ENCODE data around the gene KITLG. TPM values are rescaled to one million over a fixed set of nuclear protein-coding genes. Genes with fewer than 3 reads are reported as not detected.
"Not testable (repeated sequence)": the region's sequence is repeated elsewhere in the genome, so short reads cannot be mapped to it uniquely, and the experiment has no call there.

The KITLG gene, protein sequence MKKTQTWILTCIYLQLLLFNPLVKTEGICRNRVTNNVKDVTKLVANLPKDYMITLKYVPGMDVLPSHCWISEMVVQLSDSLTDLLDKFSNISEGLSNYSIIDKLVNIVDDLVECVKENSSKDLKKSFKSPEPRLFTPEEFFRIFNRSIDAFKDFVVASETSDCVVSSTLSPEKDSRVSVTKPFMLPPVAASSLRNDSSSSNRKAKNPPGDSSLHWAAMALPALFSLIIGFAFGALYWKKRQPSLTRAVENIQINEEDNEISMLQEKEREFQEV
- total RNA-seq: 30.5 TPM

DNA sequence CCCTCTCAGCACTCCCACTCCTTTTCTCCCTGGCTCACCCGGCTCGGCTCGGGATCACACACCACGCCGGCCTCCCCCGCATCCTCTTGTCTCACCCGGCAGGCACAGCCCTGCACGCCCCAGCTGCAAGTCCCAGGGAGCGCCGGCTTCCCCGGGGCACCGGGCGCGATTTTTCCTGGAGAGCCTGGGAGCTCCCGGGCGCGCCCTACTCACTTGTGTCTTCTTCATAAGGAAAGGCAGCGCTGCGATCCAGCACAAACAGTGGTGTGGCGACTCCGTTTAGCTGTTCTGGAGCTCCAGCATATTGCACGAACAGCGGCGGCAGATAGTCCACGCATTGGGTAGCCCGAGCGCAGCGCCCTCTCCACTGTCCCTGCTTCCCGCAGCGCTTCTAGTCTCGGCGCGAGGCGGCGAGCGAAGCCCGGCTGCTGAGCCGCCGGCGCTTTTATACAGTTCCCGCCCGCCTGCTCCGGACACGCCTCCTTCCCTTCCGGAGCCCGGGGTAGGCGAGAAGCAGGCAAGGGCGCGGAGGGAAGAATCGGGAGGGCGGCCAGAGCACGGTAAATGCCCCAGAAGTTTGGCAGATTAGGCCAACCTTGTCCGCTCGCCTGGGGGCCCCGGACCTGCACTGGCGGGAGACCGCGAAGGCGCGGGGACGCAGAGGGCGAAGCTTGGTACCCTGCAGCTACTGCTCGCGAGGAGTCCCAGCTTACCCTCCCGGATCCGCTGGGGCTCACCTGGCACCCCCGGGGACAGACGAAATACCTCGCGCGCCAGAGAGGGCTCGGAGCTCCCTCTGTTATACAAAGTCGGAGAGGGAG lies at the start of gene KITLG:
TSS of gene KITLG (minus strand) at position 421 of the 821 bp plus-strand sequence. CDS start at position 228, 193 bp downstream.
- DNase-seq (ENCODE audit: low spot score): peak; percentile 86

DNA sequence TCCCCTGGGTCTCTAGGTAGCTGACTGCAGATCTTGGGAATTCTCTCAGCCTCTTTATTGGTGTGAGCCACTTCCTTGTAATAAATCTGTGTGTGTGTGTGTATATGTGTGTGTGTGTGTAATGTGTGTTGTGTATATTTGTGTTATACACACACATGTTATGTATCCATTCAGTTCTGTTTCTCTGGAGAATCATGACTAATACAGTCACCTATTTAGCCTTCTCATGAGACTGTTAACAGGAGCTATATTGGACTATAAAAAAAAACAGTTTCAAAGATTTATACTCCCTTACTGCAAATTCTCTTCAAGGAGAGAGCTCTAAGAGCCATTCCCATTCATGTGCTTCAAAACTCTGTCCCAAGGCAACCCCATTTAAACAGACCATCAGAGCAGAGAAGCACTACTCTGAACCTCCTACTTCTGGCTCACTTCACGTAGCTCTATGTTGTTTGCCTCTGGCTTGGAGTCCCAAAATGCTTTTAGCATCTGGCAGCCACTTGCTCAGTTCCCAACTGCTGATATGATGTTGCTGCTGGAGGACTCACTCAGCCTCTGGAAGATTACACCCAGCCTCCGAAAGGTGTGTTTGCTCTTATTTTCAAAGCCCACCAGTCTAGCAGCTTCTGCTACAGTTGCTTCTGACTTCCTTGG lies 48.7 kb upstream of the KITLG start:
- peak; percentile 23 for DNase-seq (ENCODE audit: low spot score)

DNA sequence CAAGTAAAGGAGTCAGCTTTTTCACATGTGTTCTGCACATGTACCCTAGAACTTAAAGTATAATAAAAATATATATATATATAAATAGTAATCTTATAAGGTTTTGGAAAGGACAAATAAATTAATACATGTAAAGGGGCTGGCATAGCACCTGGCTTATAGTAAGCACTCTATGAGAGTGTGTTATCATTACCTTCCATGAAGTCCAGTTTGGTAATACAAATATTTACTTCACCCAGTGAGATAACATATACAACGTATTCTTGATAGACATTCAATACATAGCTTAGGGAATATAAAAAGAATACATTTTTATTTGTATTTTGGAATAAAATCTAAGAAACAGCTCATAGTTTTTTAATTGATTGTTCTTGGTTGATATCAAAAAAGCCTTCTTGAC lies 47.8 kb upstream of the KITLG start:
- DNase-seq (ENCODE audit: low spot score): not testable (repeated sequence)

DNA sequence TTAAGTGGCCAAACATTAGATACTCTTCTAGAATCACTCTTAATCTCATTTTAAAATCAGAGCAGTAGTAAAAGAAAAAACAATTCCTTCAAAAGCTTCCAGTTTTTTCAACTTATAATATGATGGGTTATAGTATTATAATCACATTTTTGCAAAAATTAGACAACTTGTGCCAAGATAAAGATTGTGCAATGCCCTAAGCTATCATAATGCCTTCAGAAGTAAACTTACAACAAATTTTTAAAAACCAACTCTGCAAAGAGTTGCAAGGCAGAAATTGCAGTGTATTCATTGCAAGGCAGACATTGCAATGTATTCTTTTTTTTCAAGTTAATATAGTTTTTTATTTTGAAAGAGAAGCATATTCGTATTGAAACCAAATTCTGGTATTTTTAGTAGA lies 47.2 kb upstream of the KITLG start:
- DNase-seq (ENCODE audit: low spot score): no peak

DNA sequence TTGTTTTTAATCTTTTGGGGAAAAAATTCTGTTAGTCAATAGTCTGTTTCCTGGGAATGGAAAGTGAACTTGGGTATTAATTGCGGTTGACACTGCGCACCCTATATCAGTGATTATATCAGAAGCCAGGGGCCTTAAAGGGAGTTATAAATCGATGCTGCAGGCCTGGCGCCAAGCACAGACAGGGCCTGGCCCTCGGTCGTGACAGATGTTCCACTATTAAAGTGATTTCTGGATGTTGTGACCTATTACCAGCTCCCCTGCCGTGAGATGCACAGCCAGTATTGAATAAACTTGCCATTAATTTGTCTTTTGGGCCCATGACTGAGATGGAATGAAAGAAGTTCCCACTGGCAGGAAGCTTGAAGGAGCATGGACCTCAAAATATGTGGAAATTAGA lies 45.1 kb upstream of the KITLG start:
- no peak for DNase-seq (ENCODE audit: low spot score)

DNA sequence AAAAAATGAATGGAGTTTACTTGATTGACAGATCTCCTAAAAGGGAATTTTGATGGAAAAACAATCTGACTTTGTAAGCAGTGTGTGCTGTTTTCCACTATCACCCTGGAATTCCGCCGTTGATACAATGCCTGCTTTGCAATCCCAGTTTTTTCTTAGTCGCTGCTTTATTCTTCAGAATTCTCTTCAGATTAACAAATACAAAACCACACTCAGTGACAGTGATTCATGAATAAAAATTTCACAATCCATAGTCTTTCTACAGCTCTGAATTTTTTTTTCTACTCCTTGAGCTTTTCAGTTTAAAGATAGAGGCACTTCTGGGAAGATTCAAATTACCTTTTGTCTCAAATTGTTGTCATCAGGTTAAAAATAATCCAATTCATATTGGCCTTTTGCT lies 44.6 kb upstream of the KITLG start:
- no peak for DNase-seq (ENCODE audit: low spot score)

DNA sequence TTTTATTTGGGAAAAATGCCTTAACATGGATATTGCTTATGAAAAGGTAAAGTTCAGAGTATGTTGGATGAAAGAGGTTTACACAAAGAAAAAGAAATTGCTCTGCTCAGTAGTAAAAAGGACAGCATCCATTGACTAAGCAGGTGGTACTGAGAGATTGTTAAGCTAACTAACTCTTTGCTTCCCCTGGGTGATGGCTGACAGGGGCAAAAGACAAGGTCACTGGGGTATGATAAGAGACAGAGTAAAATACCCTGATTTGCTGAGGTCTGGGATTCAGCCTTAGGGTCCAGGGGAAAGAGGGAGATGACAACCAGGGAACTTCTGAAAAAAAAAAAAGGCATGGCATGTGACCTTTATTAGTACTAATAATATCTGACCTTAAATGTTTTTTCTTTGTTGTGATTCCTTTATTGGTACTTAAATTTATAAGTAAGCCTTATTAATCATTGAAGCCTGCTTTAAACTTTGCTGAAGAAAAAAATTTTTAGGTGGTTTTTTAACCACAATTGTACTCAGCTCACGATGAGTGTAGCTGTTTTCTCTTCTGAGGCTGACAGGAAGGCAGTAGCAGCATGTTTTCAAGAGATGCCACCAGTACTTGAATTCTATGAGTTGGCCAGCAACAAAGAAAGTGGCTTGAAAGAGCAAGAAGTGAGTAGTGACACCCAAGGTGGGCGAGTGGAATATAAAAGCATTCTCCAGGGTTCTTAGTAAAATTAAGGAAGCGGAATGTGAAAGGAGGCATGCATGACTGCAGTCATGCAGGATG lies 43.7 kb upstream of the KITLG start:
- no peak for DNase-seq (ENCODE audit: low spot score)

DNA sequence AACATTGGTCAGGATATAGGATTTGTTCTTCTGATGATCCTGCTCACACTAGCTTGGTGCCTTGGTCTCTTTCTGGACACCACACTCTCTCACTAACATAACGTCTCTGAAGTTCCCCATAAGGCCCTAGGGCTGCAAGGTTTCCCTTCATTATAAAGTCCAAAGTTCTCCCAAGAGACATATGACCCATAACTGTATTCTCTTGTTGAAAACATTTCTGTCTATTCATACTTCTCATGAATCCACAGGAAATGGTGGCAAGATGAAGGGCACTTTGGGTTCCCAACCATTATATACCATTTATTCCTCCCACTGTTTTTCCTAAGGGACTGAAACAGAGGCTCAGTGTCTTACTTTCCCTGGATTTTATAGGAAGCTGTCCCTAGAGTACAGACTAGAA lies 37.1 kb upstream of the KITLG start:
- DNase-seq (ENCODE audit: low spot score): no peak

DNA sequence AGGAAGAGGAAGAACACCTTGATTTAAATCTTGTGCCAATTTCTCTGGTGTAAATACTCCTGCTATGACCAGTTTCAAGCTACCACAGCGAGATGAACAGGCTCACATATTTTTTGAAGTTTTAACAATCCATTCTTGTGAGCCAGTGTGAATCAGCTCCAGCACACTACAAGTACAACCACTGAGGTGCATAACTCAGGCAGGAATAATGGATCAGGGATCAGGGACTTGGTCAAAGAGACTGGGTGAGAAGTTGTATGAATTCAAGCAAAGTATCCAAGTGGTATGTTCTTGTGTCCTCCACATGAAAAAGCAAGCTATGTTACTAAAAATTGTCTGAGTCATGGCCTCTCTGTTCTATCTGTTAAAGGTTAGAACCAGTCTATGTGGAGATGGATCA lies 35.2 kb upstream of the KITLG start:
- no peak for DNase-seq (ENCODE audit: low spot score)

DNA sequence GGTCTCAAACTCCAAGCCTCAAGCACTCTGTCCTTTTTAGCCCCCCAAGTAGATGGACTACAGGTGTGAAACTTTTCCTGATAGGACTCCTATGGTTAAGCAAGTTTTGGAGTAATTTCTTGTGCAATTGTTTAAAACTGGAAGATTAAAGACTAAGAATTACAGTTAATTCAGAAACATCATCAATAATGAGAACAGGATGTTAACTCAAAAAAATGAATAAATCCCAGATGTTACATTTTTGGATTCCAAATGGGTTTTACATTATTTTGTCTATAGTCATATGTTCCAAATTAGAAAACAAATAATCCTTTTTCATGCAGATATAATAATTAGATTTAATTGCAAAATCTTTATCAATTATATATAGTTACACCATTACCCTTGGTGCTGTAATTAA lies 24.4 kb upstream of the KITLG start:
- DNase-seq (ENCODE audit: low spot score): no peak

DNA sequence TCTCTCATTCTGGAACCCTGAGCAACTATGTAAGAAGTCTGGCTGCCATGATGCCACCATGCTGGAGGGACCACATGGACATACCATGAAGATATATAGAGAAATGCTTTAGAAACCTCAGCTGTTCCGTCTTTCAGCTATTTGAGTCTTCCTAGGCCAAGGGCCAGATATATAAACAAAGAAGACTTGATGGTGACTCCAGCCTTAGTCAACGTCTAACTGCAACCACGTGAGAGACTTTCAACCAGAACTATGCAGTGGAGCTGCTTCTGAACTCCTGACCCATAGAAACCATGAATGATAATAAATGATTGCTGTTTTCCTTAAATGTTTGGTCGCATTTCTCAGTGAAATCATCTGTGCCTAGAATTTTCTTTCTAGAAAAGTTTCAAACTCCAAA lies 20.0 kb upstream of the KITLG start:
- DNase-seq (ENCODE audit: low spot score): no peak

DNA sequence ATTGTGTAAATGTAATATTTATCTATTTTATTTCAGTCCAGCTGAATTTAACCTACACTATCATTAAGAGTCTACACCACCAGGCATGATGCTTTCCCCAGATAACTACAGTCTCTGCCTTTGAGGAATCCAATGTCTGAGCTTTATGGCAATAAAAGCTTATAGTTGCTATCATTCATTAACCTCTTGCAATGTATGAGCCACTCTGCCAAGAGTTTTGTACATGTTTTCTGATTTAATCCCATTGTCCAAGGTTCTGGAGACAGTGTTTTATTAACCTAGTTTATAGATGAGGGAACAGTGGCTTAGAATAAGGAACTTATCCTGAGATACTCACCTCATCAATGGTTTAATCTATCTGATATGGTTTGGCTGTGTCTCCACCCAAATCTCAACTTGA lies 17.1 kb upstream of the KITLG start:
- DNase-seq (ENCODE audit: low spot score): no peak

DNA sequence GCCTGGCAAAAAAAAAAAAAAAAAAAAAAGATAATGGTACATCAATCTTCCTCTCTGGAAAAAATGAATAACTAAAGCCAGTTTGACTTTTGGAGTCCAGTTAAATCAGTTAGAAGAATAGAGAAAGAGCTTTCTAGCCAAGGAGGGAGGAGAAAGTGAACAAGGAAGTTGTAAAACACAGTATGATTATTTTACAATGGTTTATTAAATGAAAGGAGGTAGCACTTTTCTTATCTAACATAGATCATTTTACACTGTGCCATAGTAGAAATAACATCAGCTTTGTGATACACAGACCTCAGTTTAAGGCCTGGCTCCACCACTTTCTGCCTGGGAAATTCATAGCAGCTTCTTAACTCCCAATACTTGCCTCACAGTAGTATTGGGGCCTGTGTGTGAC lies 15.4 kb upstream of the KITLG start:
- no peak for DNase-seq (ENCODE audit: low spot score)

DNA sequence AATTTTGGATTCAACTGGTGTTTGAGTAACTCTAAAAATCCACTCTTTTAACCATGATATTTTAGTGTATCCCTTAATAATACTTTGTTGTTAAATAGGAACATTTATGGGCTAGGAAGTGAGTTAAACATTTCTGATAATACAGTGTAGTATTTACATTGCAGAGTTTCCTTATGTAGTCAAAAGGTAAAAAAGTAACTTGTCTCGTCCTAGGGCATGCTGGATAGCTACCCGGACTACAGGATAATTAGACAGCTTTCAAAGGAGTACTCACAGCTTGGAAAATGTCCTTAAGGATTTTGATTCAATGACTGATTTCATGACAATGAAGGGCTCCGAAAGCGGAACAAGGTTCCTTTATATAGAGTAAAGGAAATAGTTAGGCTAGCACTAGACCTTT lies 14.5 kb upstream of the KITLG start:
- no peak for DNase-seq (ENCODE audit: low spot score)

DNA sequence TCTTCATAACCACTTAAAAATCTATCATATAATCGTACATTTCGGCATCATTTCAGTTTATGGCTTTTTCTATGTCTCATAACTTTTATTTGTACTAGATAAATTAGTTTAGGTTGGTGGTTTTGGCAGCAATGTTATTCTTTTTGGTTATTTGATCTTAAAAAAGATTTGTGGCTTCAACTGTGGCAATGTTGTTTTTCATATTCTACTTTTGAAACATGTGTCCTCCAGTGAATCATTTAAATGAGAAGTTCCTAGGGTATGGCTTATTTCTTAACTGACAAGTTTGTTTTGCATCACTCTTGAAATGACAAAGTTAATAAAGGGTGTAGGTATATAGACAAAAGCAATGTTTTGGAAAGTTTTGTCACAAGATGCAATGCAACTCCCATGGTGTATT lies 11.1 kb upstream of the KITLG start:
- no peak for DNase-seq (ENCODE audit: low spot score)

DNA sequence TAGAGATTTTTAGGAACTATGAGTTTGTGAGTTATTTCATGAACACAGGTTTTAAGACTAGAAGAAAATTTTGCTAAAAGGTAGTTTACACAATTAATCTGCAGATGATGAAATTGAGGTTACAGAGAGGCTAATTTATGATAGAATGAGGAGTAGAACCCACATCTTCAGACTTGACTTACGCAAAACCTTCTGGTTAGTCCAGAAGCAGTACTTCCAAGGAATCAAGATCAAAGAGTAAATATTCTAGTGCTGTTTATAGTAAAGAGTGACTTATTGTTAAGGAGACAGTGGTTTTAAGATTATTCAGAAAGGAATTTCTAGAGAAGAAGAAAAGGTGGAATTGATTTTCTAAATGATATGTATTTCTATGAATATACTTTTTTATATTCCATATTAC lies 10.6 kb upstream of the KITLG start:
- no peak for DNase-seq (ENCODE audit: low spot score)

DNA sequence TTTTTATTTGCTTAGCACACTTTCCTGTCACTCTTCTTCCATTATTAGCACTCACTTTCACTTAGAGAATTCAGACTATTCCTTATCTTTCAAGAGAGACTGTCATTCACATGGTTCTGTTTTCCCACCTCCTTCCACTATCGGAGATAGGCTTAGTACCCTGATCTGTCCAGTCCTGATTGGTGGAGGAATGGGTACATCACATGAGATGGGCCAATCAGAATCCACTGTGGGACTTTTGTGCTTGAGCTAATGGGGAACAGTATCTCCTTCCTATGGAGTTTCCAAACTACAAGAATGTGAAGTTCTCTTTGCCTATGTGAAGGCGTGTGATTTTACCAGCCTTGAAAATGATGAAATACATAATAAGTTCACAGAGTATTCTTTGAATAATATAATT lies 4.8 kb upstream of the KITLG start:
- DNase-seq (ENCODE audit: low spot score): no peak

DNA sequence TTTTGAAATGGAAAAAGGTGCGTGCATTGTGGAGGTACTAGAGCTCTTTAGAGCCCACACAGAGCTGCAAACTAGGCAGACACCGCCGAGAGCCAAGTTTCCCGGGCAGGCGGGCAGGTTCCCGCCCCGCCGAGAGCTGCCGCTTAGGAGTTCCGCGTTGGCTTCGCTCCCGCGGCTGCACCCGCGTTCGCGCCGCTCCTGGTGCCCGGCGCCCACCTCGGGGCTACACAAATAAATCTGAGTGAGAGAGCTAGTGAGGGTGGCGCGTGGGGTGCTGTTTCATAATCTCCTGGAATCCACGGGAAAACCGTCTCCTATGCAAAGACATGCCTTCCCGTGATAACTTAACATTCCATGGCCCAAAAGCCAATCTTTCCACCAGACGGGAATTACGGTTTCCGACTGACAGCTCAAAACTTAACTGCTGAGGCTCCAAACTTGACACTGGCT lies 645 bp downstream of the KITLG start:
- peak; percentile 46 for DNase-seq (ENCODE audit: low spot score)

DNA sequence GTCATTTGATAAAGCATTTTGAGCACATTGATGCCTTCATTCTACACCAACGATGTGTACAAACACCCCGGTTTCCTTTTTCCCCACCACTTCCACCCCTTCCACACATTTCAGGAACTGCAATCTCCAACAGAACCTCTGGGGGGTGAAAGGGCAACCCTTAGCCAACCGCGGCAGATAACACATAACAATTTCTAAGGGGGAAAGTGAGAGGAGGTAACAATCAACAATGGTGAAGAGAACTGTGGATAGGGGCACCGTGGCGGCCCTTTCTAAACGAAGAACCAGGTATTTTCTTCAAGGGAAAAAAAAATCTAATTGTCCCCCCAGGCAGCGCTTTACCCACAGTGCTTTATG lies 1.1 kb downstream of the KITLG start:
- DNase-seq (ENCODE audit: low spot score): no peak

DNA sequence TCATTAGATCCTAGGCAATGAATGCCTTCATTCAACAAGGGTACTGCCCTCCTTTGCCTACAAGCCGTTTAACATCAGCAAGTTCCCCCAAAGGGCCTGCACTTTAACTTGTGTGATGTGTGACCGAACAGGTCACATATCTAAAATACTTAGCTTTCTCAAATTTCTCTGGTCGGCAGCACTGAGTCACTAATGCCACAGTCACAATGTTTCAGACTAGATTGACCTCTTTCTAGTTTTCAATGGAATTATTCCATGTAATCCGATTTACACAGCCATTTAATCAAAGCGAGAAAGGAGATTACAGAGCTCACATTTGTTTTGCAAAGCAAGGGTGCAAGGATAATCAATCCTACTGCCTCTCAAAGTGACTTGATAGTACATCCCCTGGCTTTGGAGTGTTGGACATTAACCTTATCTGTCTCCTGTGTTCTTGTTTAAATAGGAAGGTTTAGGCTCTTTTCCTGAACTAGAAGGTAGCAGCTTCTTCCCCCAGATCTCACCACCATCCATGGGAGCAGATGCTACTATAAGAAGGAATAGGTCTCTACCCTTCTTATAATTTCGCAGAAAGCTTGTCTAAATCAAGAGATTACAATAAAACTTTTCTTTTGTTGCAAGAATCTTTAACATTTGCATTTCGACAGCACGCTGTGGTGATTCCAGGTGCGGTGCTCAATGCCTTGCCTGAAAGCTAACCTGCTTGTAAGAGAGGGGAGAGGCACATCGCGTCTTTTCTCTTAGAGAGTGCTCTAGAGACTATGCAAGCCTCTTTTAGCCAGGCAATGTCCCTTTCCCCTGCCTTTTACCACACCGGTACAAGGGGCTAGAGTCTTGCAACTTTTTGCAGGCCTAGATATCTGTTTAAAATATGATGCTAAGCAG lies 1.8 kb downstream of the KITLG start:
- no peak for DNase-seq (ENCODE audit: low spot score)

DNA sequence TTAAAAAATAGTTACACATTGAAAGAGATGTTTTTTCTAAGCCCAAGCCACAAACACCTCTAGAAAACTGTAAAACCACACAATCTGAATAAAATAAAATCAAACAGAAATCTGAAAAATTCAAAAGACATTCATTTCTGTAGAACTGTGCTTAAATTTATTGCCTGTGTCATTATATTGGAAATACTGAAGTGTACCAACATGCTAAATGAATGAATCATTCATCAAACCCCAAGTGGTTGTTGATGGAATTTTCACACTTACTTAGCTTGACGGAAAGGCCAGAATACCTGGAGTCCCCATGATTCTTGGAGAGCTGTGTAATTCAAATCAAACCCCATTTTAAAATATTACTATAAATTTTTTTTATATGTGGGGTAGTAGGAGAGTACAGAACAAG lies 2.7 kb downstream of the KITLG start:
- no peak for DNase-seq (ENCODE audit: low spot score)

Data from mucosa of gallbladder (tissue), 1 donor.